ENCODE results near the gene PICALM. TPM values are rescaled to one million over a fixed set of nuclear protein-coding genes. Genes with fewer than 3 reads are reported as not detected.

PICALM gene
- polyA plus RNA-seq, 2 of the 4 experiments (the other 2 are of a cell fraction), result 113 to 195 TPM

DNA sequence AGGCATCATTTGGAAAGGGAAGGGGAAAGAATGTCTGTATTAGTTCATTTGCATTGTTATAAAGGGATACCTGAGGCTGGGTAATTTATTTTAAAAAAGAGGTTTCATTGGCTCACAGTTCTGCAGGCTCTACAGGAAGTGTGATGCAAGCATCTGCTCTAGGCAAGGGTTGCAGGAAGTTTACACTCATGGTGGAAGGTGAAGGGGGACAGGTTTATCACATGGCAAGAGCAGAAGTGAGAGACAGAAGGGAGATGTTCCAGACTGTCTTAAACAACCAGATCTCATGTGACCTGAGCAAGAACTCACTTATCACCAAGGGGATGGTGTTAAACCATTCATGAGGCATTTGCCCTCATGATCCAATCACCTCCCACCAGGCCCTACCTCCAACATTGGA lies 123.1 kb downstream of the PICALM start:
- no peak overlapping the region for H3K4me3 ChIP-seq
- no peak overlapping the region for H3K27ac ChIP-seq
- no peaks in the 10 kb centered on the region for H3K9me3 ChIP-seq
- TF ChIP-seq JUNB (IDR thresholded peaks at IDR 0.05) (no peak), FOSL2 (IDR thresholded peaks at IDR 0.05) (no peak), FOSL2 (CRISPR knock-in tag; IDR thresholded peaks at IDR 0.05) (no peak), KDM5A (IDR thresholded peaks at IDR 0.05) (no peak), NR3C1 (IDR thresholded peaks at IDR 0.05) (no peak), BHLHE40 (IDR thresholded peaks at IDR 0.05; ENCODE audit: low read depth, low read length) (no peak), TP53 (CRISPR knock-in tag; IDR thresholded peaks at IDR 0.05) (no peak), CHD4 (IDR thresholded peaks at IDR 0.05; ENCODE audit: borderline replicate concordance) (no peak), HOXB5 (CRISPR knock-in tag; IDR thresholded peaks at IDR 0.05) (no peak)
- TF ChIP-seq, protein P1, sequence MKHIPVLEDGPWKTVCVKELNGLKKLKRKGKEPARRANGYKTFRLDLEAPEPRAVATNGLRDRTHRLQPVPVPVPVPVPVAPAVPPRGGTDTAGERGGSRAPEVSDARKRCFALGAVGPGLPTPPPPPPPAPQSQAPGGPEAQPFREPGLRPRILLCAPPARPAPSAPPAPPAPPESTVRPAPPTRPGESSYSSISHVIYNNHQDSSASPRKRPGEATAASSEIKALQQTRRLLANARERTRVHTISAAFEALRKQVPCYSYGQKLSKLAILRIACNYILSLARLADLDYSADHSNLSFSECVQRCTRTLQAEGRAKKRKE (CRISPR knock-in tag; IDR thresholded peaks at IDR 0.05; ENCODE audit: low read depth), result no peak
- TF ChIP-seq, protein P2, sequence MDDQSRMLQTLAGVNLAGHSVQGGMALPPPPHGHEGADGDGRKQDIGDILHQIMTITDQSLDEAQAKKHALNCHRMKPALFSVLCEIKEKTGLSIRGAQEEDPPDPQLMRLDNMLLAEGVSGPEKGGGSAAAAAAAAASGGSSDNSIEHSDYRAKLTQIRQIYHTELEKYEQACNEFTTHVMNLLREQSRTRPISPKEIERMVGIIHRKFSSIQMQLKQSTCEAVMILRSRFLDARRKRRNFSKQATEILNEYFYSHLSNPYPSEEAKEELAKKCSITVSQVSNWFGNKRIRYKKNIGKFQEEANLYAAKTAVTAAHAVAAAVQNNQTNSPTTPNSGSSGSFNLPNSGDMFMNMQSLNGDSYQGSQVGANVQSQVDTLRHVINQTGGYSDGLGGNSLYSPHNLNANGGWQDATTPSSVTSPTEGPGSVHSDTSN (IDR thresholded peaks at IDR 0.05), result no peak
- TF ChIP-seq, protein P3, sequence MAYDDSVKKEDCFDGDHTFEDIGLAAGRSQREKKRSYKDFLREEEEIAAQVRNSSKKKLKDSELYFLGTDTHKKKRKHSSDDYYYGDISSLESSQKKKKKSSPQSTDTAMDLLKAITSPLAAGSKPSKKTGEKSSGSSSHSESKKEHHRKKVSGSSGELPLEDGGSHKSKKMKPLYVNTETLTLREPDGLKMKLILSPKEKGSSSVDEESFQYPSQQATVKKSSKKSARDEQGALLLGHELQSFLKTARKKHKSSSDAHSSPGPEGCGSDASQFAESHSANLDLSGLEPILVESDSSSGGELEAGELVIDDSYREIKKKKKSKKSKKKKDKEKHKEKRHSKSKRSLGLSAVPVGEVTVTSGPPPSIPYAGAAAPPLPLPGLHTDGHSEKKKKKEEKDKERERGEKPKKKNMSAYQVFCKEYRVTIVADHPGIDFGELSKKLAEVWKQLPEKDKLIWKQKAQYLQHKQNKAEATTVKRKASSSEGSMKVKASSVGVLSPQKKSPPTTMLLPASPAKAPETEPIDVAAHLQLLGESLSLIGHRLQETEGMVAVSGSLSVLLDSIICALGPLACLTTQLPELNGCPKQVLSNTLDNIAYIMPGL (CRISPR knock-in tag; IDR thresholded peaks at IDR 0.05; ENCODE audit: borderline replicate concordance), result no peak
- no peak for FAIRE-seq
- ChIA-PET POLR2A (no interaction called here), CTCF (interaction anchor here (1.9 kb wide), 1 partner anchor 248 kb away, joined by 4 read pairs; no protein-coding TSS in a partner anchor)
- peaks cover 14% of the 10 kb centered on the region for H3K4me1 ChIP-seq
- no peak overlapping the region for H3K4me2 ChIP-seq
- no peak for ATAC-seq
- no peak for DNase-seq (ENCODE audit: low read depth in 1 of 2, low spot score in 1 of 2)

DNA sequence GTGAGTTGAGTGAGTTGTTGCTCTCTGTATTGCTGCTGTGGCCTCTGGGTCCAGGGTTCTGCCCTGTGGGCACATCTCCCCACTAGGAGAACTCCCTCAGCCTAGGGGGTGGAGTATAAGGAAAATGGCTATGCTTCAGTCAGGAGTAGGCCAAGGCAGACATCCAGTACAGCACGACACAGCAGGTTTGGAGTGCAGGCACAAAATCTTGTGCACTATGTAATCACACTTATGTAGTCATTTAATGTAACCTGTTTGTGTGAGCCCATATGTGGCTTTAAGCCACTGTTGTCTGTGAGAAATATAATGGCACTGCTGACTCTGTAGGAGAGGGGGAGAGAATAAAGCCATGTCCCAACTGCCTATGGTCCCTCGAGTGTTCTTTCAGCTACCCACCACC lies 123.6 kb downstream of the PICALM start:
- no peak overlapping the region for H3K4me2 ChIP-seq
- H3K4me1 ChIP-seq, result peaks cover 14% of the 10 kb centered on the region
- FAIRE-seq (no peak), ATAC-seq (no peak), DNase-seq (ENCODE audit: low read depth in 1 of 2, low spot score in 1 of 2) (no peak)
- ChIA-PET CTCF (interaction anchor here (1.6 to 1.9 kb wide), 2 partner anchors 248 to 346 kb away, joined by 3 to 4 read pairs; no protein-coding TSS in a partner anchor), POLR2A (no interaction called here)
- H3K27ac ChIP-seq, result no peak overlapping the region
- WGBS (ENCODE audit: missing lambda C conversion rate), result 53% methylated on average over 2 of the region's 2 CpGs
- H3K4me3 ChIP-seq, result no peak overlapping the region
- TF ChIP-seq CHD4 (IDR thresholded peaks at IDR 0.05; ENCODE audit: borderline replicate concordance), result no peak
- TF ChIP-seq HDAC2 (IDR thresholded peaks at IDR 0.05), result no peak
- no peak for TF ChIP-seq HOXA7 (CRISPR knock-in tag; IDR thresholded peaks at IDR 0.05)
- no peak for TF ChIP-seq CEBPB (IDR thresholded peaks at IDR 0.05)
- TF ChIP-seq ZSCAN20 (CRISPR knock-in tag; IDR thresholded peaks at IDR 0.05), result no peak
- TF ChIP-seq, protein P4, sequence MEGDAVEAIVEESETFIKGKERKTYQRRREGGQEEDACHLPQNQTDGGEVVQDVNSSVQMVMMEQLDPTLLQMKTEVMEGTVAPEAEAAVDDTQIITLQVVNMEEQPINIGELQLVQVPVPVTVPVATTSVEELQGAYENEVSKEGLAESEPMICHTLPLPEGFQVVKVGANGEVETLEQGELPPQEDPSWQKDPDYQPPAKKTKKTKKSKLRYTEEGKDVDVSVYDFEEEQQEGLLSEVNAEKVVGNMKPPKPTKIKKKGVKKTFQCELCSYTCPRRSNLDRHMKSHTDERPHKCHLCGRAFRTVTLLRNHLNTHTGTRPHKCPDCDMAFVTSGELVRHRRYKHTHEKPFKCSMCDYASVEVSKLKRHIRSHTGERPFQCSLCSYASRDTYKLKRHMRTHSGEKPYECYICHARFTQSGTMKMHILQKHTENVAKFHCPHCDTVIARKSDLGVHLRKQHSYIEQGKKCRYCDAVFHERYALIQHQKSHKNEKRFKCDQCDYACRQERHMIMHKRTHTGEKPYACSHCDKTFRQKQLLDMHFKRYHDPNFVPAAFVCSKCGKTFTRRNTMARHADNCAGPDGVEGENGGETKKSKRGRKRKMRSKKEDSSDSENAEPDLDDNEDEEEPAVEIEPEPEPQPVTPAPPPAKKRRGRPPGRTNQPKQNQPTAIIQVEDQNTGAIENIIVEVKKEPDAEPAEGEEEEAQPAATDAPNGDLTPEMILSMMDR (IDR thresholded peaks at IDR 0.05), result no peak
- TF ChIP-seq, protein P5, sequence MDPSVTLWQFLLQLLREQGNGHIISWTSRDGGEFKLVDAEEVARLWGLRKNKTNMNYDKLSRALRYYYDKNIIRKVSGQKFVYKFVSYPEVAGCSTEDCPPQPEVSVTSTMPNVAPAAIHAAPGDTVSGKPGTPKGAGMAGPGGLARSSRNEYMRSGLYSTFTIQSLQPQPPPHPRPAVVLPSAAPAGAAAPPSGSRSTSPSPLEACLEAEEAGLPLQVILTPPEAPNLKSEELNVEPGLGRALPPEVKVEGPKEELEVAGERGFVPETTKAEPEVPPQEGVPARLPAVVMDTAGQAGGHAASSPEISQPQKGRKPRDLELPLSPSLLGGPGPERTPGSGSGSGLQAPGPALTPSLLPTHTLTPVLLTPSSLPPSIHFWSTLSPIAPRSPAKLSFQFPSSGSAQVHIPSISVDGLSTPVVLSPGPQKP (IDR thresholded peaks at IDR 0.05; ENCODE audit: low read depth, low read length), result no peak
- TF ChIP-seq, protein P6, sequence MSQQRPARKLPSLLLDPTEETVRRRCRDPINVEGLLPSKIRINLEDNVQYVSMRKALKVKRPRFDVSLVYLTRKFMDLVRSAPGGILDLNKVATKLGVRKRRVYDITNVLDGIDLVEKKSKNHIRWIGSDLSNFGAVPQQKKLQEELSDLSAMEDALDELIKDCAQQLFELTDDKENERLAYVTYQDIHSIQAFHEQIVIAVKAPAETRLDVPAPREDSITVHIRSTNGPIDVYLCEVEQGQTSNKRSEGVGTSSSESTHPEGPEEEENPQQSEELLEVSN (IDR thresholded peaks at IDR 0.05; ENCODE audit: borderline replicate concordance, low read depth), result no peak
- TF ChIP-seq FOSB (CRISPR knock-in tag; IDR thresholded peaks at IDR 0.05), result no peak
- no peak for TF ChIP-seq GATA3 (IDR thresholded peaks at IDR 0.05; ENCODE audit: borderline replicate concordance)
- no peak for TF ChIP-seq MAZ (IDR thresholded peaks at IDR 0.05; ENCODE audit: borderline replicate concordance, low read depth, low read length)
- TF ChIP-seq RAD21 (conservative IDR thresholded peaks at IDR 0.05 in 1 of 2, IDR thresholded peaks at IDR 0.05 in 1 of 2), result no peak
- TF ChIP-seq TFCP2L1 (CRISPR knock-in tag; IDR thresholded peaks at IDR 0.05), result no peak
- TF ChIP-seq HEYL (CRISPR knock-in tag; IDR thresholded peaks at IDR 0.05), result no peak
- no peaks in the 10 kb centered on the region for H3K9me3 ChIP-seq

All from A549 (cell line).